ENCODE results near the gene PIK3C2G. TPM values are rescaled to one million over a fixed set of nuclear protein-coding genes. Genes with fewer than 3 reads are reported as not detected.

The PIK3C2G gene
- total and polyA plus RNA-seq, 2 experiments from 2014 or later = not detected

DNA sequence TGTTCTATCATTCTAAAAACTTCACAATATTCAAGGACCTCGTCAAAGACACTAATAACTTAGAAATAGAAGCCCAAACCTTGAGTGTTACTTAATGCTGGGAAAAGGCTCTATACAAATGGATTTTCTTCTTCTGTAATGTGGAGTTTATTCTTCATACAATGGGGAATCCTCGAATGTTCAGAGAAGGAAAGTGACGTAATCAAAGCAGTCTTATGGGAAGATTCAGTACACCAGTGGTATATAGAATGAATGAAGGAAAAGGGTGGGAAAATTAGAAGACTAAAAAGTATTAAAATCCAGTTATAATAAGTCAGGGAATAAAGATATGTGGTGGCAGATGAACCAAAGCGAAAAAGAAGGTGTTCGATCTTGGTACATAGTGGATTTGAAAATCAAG lies 370.0 kb downstream of the PIK3C2G start:
- no peaks in the 10 kb centered on the region for H3K4me1 ChIP-seq (ENCODE audit: insufficient read depth)
- in situ Hi-C loops (cut with MboI) = no loop called here
- H3K4me2 ChIP-seq (ENCODE audit: unreplicated experiment) = no peak overlapping the region
- 96% methylated on average over 5 of the region's 5 CpGs for WGBS, 2 experiments (ENCODE audit: low coverage in 1 of 2, low lambda C conversion rate in 2 of 2, missing lambda C conversion rate in 2 of 2)
- H3K4me3 ChIP-seq = no peak overlapping the region
- no peak overlapping the region for H2AFZ ChIP-seq
- H3K9ac ChIP-seq = no peak overlapping the region
- H3F3A ChIP-seq (ENCODE audit: insufficient read depth) = no peaks in the 10 kb centered on the region
- DNase-seq = no peak
- H3K27me3 ChIP-seq (replicated peaks; ENCODE audit: insufficient read depth) = no peaks in the 10 kb centered on the region
- H3K79me2 ChIP-seq (ENCODE audit: insufficient read depth) = no peaks in the 10 kb centered on the region
- no peak for TF ChIP-seq EZH2phosphoT487 (IDR thresholded peaks at IDR 0.05; ENCODE audit: insufficient read depth, low read depth)
- TF ChIP-seq EZH2 (IDR thresholded peaks at IDR 0.05; ENCODE audit: insufficient read depth, poor library complexity, severe bottlenecking) = no peak
- no peaks in the 10 kb centered on the region for H3K9me3 ChIP-seq (ENCODE audit: low read depth)
- no peaks in the 10 kb centered on the region for H4K20me1 ChIP-seq (ENCODE audit: insufficient read depth)
- H3K9me2 ChIP-seq (ENCODE audit: insufficient read depth) = no peaks in the 10 kb centered on the region
- H3K27ac ChIP-seq = no peak overlapping the region
- no peaks in the 10 kb centered on the region for H3K36me3 ChIP-seq (ENCODE audit: low read depth)

DNA sequence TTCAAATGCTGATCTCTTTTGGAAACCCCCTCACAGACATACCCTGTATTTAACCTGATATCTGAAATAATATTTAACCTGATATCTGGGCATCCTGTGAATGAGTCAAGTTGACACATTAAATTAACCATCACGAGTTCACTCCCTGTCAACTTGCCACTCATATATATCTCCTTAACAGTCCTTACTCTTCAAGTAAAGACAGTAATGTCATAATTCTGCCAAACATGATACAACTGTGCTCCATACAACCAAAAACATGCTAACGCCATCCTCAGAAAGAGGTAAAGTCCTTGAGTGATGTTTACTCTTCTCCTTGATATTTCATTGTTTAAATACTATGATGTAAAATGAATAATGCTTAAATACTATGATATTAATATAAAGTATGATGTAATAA lies 371.5 kb downstream of the PIK3C2G start:
- Histone ChIP-seq H4K20me1 (ENCODE audit: insufficient read depth) (no peaks in the 10 kb centered on the region), H3K4me3 (no peak overlapping the region), H3K27ac (no peak overlapping the region), H3K9me2 (ENCODE audit: insufficient read depth) (no peaks in the 10 kb centered on the region), H3K9me3 (ENCODE audit: low read depth) (no peaks in the 10 kb centered on the region), H3K27me3 (replicated peaks; ENCODE audit: insufficient read depth) (no peaks in the 10 kb centered on the region), H3F3A (ENCODE audit: insufficient read depth) (no peaks in the 10 kb centered on the region), H3K79me2 (ENCODE audit: insufficient read depth) (no peaks in the 10 kb centered on the region), H2AFZ (no peak overlapping the region), H3K4me1 (ENCODE audit: insufficient read depth) (no peaks in the 10 kb centered on the region), H3K4me2 (ENCODE audit: unreplicated experiment) (no peak overlapping the region), H3K36me3 (ENCODE audit: low read depth) (no peaks in the 10 kb centered on the region), H3K9ac (no peak overlapping the region)
- WGBS, 2 experiments (ENCODE audit: low coverage in 1 of 2, low lambda C conversion rate in 2 of 2, missing lambda C conversion rate in 2 of 2) = 76 to 83% methylated on average over 2 of the region's 2 CpGs
- in situ Hi-C loops (cut with MboI) = no loop called here
- TF ChIP-seq EZH2 (IDR thresholded peaks at IDR 0.05; ENCODE audit: insufficient read depth, poor library complexity, severe bottlenecking) = no peak
- no peak for DNase-seq

DNA sequence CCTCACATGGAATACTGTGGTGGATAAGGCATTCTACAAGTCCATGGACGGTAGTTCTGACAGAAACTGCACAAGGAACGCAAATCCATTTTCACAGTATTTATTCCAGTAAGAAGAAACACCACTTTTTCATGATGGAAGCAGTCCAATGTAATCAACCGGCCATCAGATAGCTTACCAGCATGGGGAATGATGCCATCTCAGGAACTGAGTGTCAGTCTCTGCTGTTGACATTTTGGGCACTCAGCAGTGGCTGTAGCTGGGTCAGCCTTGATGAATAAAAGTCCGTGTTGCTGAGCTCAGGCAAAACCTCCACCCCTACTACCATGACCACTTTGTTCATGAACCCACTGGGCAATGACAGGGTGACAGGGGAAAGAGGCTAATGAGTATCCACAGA lies 373.1 kb downstream of the PIK3C2G start:
- Histone ChIP-seq H3K36me3 (ENCODE audit: low read depth) (no peaks in the 10 kb centered on the region), H3K27ac (no peak overlapping the region), H3K27me3 (replicated peaks; ENCODE audit: insufficient read depth) (no peaks in the 10 kb centered on the region), H3K4me3 (no peak overlapping the region), H4K20me1 (ENCODE audit: insufficient read depth) (no peaks in the 10 kb centered on the region), H3K9me2 (ENCODE audit: insufficient read depth) (no peaks in the 10 kb centered on the region), H3F3A (ENCODE audit: insufficient read depth) (no peaks in the 10 kb centered on the region), H3K4me1 (ENCODE audit: insufficient read depth) (no peaks in the 10 kb centered on the region), H3K4me2 (ENCODE audit: unreplicated experiment) (no peak overlapping the region), H3K9me3 (ENCODE audit: low read depth) (no peaks in the 10 kb centered on the region), H3K9ac (no peak overlapping the region), H3K79me2 (ENCODE audit: insufficient read depth) (no peaks in the 10 kb centered on the region), H2AFZ (no peak overlapping the region)
- TF ChIP-seq EZH2 (IDR thresholded peaks at IDR 0.05; ENCODE audit: insufficient read depth, poor library complexity, severe bottlenecking) (no peak), EZH2phosphoT487 (IDR thresholded peaks at IDR 0.05; ENCODE audit: insufficient read depth, low read depth) (no peak)
- no peak for DNase-seq
- in situ Hi-C loops (cut with MboI) = no loop called here
- 70 to 84% methylated on average over 4 of the region's 4 CpGs for WGBS, 2 experiments (ENCODE audit: low coverage in 1 of 2, low lambda C conversion rate in 2 of 2, missing lambda C conversion rate in 2 of 2)

DNA sequence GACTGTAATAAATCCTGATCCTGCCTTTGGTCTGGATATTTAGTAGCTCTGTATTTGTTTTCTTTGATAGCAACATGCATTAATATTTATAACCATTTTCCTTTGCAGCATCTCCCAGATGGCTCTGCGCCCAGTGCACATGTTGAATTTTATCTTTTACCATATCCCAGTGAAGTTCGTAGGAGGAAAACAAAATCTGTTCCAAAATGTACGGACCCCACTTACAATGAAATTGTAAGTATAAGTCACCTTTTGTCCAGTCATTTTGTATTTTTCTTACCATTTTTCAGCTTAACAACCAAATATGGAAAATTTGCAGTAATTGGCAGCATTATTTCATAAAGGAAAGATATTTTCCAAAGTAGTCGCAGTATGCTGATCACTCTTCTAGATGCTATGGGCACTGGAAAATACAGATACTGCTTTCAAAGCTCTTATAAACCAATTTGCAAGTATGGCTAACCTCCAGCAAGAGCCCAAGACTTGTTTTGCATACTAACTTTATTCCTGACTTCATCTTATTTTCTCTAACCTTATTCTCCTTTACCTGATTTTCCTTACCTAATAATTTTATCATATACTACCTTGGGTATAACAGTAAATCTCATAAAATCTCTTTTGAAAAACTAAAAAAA lies 379.1 kb downstream of the PIK3C2G start:
- H4K20me1 ChIP-seq (ENCODE audit: insufficient read depth) = no peaks in the 10 kb centered on the region
- 87 to 89% methylated on average over 4 of the region's 4 CpGs for WGBS, 2 experiments (ENCODE audit: low coverage in 1 of 2, low lambda C conversion rate in 2 of 2, missing lambda C conversion rate in 2 of 2)
- DNase-seq = no peak
- in situ Hi-C loops (cut with MboI) = no loop called here
- H3K4me1 ChIP-seq (ENCODE audit: insufficient read depth) = no peaks in the 10 kb centered on the region
- no peak overlapping the region for H3K27ac ChIP-seq
- TF ChIP-seq EZH2 (IDR thresholded peaks at IDR 0.05; ENCODE audit: insufficient read depth, poor library complexity, severe bottlenecking) (no peak), EZH2phosphoT487 (IDR thresholded peaks at IDR 0.05; ENCODE audit: insufficient read depth, low read depth) (no peak)
- H2AFZ ChIP-seq = no peak overlapping the region
- no peak overlapping the region for H3K4me3 ChIP-seq
- H3K9ac ChIP-seq = no peak overlapping the region
- no peaks in the 10 kb centered on the region for H3K79me2 ChIP-seq (ENCODE audit: insufficient read depth)
- no peak overlapping the region for H3K4me2 ChIP-seq (ENCODE audit: unreplicated experiment)
- H3F3A ChIP-seq (ENCODE audit: insufficient read depth) = no peaks in the 10 kb centered on the region
- H3K9me3 ChIP-seq (ENCODE audit: low read depth) = no peaks in the 10 kb centered on the region
- H3K27me3 ChIP-seq (replicated peaks; ENCODE audit: insufficient read depth) = no peaks in the 10 kb centered on the region
- H3K9me2 ChIP-seq (ENCODE audit: insufficient read depth) = no peaks in the 10 kb centered on the region
- no peaks in the 10 kb centered on the region for H3K36me3 ChIP-seq (ENCODE audit: low read depth)

DNA sequence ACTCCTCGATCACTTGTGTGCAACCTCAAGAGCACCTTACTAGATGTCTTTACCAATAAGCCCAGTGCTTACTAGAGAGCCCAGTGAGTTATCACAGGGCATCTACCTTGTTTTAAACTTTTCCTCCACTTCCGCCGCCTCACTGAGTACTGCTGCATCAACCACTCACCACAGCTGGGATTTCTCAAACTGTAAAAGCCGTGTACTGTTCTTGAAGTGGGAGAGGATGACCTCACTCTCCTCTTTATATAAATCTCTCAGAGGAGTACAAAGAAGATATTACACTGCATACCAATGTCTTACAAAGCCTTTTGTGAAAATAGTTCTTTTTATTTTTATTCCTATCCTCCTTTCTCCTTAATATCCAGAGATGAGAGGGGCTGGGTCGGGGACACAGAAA lies 382.4 kb downstream of the PIK3C2G start:
- Histone ChIP-seq H2AFZ (no peak overlapping the region), H3K27ac (no peak overlapping the region)

More for the DNA sequence above, 382.4 kb downstream of the PIK3C2G start:
- Histone ChIP-seq H3K4me2 (ENCODE audit: unreplicated experiment) (no peak overlapping the region), H3K4me3 (no peak overlapping the region), H4K20me1 (ENCODE audit: insufficient read depth) (no peaks in the 10 kb centered on the region), H3K79me2 (ENCODE audit: insufficient read depth) (no peaks in the 10 kb centered on the region), H3K9me3 (ENCODE audit: low read depth) (no peaks in the 10 kb centered on the region), H3K27me3 (replicated peaks; ENCODE audit: insufficient read depth) (no peaks in the 10 kb centered on the region), H3K4me1 (ENCODE audit: insufficient read depth) (no peaks in the 10 kb centered on the region), H3K36me3 (ENCODE audit: low read depth) (no peaks in the 10 kb centered on the region), H3K9ac (no peak overlapping the region), H3K9me2 (ENCODE audit: insufficient read depth) (no peaks in the 10 kb centered on the region), H3F3A (ENCODE audit: insufficient read depth) (no peaks in the 10 kb centered on the region)
- no peak for TF ChIP-seq EZH2phosphoT487 (IDR thresholded peaks at IDR 0.05; ENCODE audit: insufficient read depth, low read depth)
- no peak for TF ChIP-seq EZH2 (IDR thresholded peaks at IDR 0.05; ENCODE audit: insufficient read depth, poor library complexity, severe bottlenecking)
- 73 to 74% methylated on average over 5 of the region's 5 CpGs for WGBS, 2 experiments (ENCODE audit: low coverage in 1 of 2, low lambda C conversion rate in 2 of 2, missing lambda C conversion rate in 2 of 2)
- in situ Hi-C loops (cut with MboI) = no loop called here
- peak; percentile 15 for DNase-seq
